Measurements from ENCODE around the gene RBMS3. TPM values are rescaled to one million over a fixed set of nuclear protein-coding genes. Genes with fewer than 3 reads are reported as not detected.

The RBMS3 gene
- total and polyA plus RNA-seq, 2 of the 8 experiments (the other 6 are each of a cell fraction or from before 2014, with no cell fraction given): 3.7 to 6.9 TPM

- no peak overlapping the region for H2BK120ac ChIP-seq (replicated peaks; ENCODE audit: low read depth, low read length)
- FAIRE-seq (no peak), DNase-seq (ENCODE audit: low read depth in 1 of 2, low spot score in 2 of 2) (no peak)
- no peak overlapping the region for H3K4me2 ChIP-seq (ENCODE audit: insufficient read depth in 1 of 2, low read depth in 2 of 2, low read length in 2 of 2)
- H3K4me3 ChIP-seq (ENCODE audit: extremely low read depth in 1 of 4, insufficient read depth in 2 of 4, low read depth in 3 of 4, low read length in 4 of 4): no peak overlapping the region
- no peak overlapping the region for H2BK15ac ChIP-seq (ENCODE audit: low read length)
- CTCF ChIA-PET (ENCODE audit: partially characterized antibody): interaction anchor here (0.9 to 1.4 kb wide), 2 partner anchors 26 to 186 kb away, joined by 3 read pairs; no protein-coding TSS in a partner anchor
- no peak overlapping the region for H2BK12ac ChIP-seq (ENCODE audit: low read depth, low read length)
- no peak overlapping the region for H4K8ac ChIP-seq (ENCODE audit: extremely low read depth, insufficient read depth, low read length)
- H3K23me2 ChIP-seq (ENCODE audit: low read depth, low read length): no peaks in the 10 kb centered on the region
- no peaks in the 10 kb centered on the region; a peak in 1 of 7 replicates for H3K4me1 ChIP-seq (replicated peaks in 1 of 4; ENCODE audit: control insufficient read depth in 3 of 4, insufficient read depth in 4 of 4, low read length in 3 of 4)
- no peaks in the 10 kb centered on the region for H3K9me3 ChIP-seq (ENCODE audit: insufficient read depth in 2 of 2, low read depth in 1 of 2, low read length in 1 of 2)
- H4K20me1 ChIP-seq (replicated peaks in 1 of 2; ENCODE audit: control insufficient read depth in 1 of 2, insufficient read depth in 2 of 2, low read length in 2 of 2): no peaks in the 10 kb centered on the region
- H2AK5ac ChIP-seq (ENCODE audit: low read depth, low read length): no peak overlapping the region
- H2BK5ac ChIP-seq (ENCODE audit: low read depth, low read length): no peak overlapping the region
- no peaks in the 10 kb centered on the region for H3K79me1 ChIP-seq (ENCODE audit: low read depth, low read length)
- H4K5ac ChIP-seq (ENCODE audit: insufficient read length, low read depth, low read length): no peak overlapping the region
- no peaks in the 10 kb centered on the region for H3K36me3 ChIP-seq (ENCODE audit: control insufficient read depth in 2 of 4, insufficient read depth in 4 of 4, low read length in 3 of 4)
- POLR2A ChIA-PET (ENCODE audit: partially characterized antibody): no interaction called here
- H3K9ac ChIP-seq (replicated peaks in 1 of 4; ENCODE audit: extremely low read depth in 1 of 4, low read depth in 3 of 4, low read length in 3 of 4): no peak overlapping the region
- H3K23ac ChIP-seq (ENCODE audit: insufficient read length): no peak overlapping the region
- no peaks in the 10 kb centered on the region for H3K27me3 ChIP-seq (replicated peaks in 1 of 4; ENCODE audit: control insufficient read depth in 3 of 4, extremely low read depth in 1 of 4, insufficient read depth in 3 of 4, low read length in 3 of 4)
- H4K91ac ChIP-seq (replicated peaks; ENCODE audit: insufficient read length, low read length): no peak overlapping the region
- no peak overlapping the region for H3K27ac ChIP-seq (ENCODE audit: low read depth, low read length)
- no peak overlapping the region for H3K18ac ChIP-seq (ENCODE audit: extremely low read depth, low read length)
- H3K79me2 ChIP-seq (ENCODE audit: control insufficient read depth in 1 of 2, insufficient read depth in 2 of 2, low read length in 2 of 2): no peaks in the 10 kb centered on the region
- H3K14ac ChIP-seq (ENCODE audit: insufficient read length): no peak overlapping the region
- no peak for TF ChIP-seq CREB1 (IDR thresholded peaks at IDR 0.05)
- TF ChIP-seq SIRT6 (IDR thresholded peaks at IDR 0.05; ENCODE audit: low read length): no peak
- no peak for TF ChIP-seq TAF1 (IDR thresholded peaks at IDR 0.05; ENCODE audit: low read depth, low read length)
- TF ChIP-seq SUZ12 (IDR thresholded peaks at IDR 0.05; ENCODE audit: low read length): no peak
- TF ChIP-seq RAD21 (IDR thresholded peaks at IDR 0.05 in 1 of 2, conservative IDR thresholded peaks at IDR 0.05 in 1 of 2; ENCODE audit: low read depth in 2 of 2, low read length in 2 of 2): no peak
- no peak for TF ChIP-seq FOSL1 (IDR thresholded peaks at IDR 0.05; ENCODE audit: insufficient read depth, low read depth, low read length)
- H3K56ac ChIP-seq (replicated peaks; ENCODE audit: insufficient read length, low read depth, low read length): no peak overlapping the region
- H2BK20ac ChIP-seq (ENCODE audit: low read length): no peak overlapping the region
- no peak overlapping the region for H2AFZ ChIP-seq (ENCODE audit: low read length)
- H3K4ac ChIP-seq (replicated peaks; ENCODE audit: insufficient read length, low read depth, low read length): no peak overlapping the region
Observed at GRCh38 chr3:29854821-29855220, 574.0 kb downstream of the RBMS3 start.
